Stimulated activated CD4-positive, alpha-beta T cell treated with anti-CD3 and anti-CD28 coated beads, Interleukin-4, amount 100 ng/mL, for 24 hours (primary cell): ENCODE measurements around the gene FAF1.
A peak's percentile ranks its signal among the peaks of the same experiment; 100 is the strongest.

Source experiments
- DNase-seq: peaks from one replicate; pipeline ENCODE4 v3.0.0-alpha.2; 2020

Gene FAF1

DNA sequence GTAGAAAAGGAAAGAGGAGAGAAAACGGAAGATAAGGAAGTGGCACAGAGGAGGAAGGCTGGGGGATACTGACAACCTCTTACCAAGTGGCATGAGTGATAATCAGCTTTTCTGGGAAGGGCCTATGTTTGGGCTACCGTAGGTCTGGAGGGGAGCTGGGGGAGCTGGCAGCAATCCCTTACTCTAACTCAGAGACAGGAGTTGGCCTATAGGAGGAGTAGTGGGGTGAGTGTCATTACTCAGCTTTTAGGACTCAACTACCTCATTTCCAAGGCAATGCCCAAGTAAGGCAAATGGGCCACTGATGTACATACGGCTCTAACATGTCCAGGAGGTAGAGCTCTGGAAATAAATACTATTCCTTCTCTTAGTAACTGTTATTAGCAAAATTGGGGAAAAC lies 488.1 kb downstream of the FAF1 start:
- no peak for DNase-seq

- no peak for DNase-seq
These were observed 497.1 kb downstream of the FAF1 start for GRCh38 chr1:50462964-50463363.

DNA sequence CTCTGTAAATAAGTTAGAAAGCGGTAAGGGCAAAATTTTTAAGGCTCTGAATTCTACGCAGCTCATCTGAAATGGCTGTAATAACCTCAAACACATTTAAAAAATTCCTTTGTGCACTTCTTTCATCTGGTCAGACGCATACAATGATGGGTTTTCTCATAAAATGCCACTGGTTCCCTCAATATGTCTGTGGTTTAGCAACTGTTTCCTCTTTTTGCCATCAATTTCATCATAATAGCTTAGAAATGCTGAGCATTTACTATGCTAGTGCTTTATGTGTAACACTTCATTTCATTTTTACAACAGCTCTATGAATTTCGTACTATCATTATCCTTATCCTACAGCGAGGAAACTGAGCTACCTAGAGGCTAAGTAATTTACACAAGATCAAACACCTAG lies 501.6 kb downstream of the FAF1 start:
- DNase-seq = no peak

GRCh38 chr1:50454911-50455310 lies 505.2 kb downstream of the FAF1 start:
- DNase-seq = no peak

- no peak for DNase-seq
These were observed 506.8 kb downstream of the FAF1 start for GRCh38 chr1:50453266-50453665.

- DNase-seq = no peak
These were observed 507.4 kb downstream of the FAF1 start for GRCh38 chr1:50452700-50453099.

GRCh38 chr1:50450861-50451653 lies 509.0 kb downstream of the FAF1 start:
- no peak for DNase-seq

- DNase-seq = no peak
These were observed 512.1 kb downstream of the FAF1 start for GRCh38 chr1:50447961-50448360.

DNA sequence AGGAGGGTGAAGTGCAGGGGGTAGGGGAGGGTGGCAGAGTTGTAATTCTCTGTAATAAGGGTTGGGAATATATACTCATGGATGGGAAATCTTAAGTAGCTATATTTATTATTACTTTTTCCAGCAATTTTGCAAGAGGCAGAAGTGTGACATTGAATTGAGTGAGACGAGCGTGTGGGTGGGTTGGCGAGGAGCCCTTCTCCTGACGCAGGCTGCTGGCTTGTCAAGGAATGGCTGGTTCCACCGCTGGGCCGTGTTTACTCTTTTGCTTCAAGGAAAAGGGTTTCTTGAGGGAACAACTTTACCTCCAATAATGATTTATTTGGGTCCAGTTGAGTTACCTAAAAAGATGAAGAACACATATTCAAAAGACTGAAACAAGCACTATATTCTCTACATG lies 518.9 kb downstream of the FAF1 start:
- no peak for DNase-seq

DNA sequence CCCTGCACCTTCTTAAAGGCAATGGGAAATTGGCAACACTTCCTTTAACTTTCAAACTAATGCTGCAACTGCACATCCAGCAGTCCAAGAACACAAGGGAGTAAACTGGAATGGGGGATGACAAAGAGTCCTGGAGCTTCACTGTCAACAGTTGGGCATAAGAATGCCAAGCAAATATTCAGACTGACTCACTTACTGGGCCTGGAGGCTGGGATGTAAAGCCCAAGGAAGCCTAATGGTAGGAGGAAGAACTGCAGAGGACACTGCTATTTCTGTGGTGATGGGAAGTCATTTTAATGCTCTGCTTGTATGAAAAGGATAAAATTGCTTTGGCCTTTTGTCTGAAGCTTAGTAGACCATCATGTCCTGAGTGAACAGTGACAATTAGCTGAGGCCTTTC lies 521.1 kb downstream of the FAF1 start:
- no peak for DNase-seq

- no peak for DNase-seq
These were observed 523.6 kb downstream of the FAF1 start for GRCh38 chr1:50436489-50436888.

DNA sequence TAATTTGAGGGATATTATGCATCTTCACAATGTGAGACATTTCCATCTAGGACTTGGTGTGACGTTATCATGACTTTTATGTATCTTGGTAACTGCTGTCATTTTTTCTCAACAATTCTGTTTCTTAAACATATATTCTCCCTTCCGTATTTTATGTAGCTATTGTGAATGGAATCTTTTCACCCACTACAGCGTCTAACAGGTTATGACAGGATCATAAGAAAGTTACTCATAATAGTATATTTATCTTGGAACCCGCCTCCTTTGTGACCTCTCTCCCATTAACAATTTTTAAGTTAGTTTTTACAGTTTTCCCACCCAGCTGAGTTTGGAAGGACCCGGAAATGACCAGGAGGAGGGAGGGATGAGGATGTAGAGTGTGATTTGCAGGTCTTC lies 530.1 kb downstream of the FAF1 start:
- DNase-seq = no peak

DNA sequence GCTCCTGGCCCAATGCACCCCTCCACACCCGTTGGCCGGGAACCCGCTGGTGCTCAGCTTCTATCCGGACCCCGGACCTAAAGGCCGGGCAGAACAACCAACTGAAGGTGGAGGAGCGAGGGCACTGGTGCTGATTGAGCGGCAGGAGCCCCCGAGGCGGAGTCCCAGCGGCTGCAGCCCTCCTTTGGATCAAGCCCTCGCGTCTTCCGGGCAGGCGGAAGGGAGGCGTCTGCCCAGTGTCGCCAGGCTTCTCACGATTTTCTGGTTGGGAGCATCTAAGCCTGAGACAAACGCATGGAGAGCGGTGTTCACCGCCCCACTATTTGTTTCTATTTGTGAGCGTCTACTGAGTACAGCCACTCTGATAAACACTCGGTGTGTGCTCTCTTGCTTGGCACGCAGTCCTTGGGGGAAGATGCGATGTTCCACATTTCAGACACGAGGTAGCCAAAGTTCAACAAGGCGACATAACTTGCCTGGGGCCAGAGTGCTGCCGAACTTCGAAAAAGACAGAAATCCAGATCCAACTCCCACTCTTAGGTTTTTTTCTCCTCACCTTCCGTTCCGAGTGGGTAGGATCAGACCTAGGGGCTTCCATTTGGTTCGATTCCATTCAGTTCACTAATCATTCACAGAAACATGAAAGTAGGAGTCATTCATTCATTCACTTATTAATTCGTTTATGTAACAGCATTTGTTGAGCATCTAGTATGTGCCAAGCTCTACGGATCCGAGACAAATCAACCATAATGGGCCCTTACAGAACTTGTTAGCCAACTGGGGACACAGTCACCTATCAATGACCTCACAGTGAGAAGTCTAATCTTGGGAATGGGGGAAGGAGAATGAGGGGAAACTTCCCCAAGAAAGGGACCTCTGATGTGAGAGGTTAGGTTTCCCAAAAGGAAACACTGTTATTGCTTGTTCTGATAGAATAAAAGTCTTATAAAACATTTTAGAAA lies 532.0 kb downstream of the FAF1 start:
- no peak for DNase-seq

DNA sequence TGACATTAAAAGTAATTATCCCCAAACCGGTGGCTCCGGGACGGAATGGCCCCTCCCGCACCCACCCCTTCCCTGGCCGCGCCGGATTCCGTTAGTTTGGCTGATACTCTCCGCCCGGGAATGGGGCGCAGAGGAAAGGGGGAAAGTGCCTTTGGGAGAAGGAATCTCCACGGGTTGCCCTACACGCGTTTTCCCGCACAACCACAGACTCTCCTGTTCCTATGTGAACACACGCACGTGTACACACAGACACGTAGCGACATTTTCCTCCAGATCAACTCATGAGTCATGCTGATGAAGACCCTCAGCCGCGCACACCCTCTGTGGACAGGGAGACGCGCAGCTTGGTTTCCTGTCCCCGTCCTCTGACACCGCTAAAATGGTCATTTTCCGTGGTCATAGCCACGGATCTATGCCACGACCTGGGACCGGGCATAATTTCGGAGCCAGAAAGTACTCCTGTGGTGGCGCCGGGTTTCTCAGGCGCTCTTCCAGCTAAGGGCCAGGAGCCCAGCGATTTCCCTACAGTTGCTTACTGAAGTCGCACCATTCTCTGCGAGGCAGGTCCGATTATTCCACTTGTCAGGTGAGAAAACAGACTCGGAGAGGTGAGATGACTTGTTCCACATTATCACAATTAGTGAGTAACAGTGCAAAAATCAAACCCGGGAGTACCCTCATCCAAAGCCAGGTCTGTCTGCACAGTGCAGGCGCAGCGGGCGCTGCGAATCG lies 532.8 kb downstream of the FAF1 start:
- no peak for DNase-seq

- no peak for DNase-seq
These were observed 533.4 kb downstream of the FAF1 start for GRCh38 chr1:50426702-50427085.

DNA sequence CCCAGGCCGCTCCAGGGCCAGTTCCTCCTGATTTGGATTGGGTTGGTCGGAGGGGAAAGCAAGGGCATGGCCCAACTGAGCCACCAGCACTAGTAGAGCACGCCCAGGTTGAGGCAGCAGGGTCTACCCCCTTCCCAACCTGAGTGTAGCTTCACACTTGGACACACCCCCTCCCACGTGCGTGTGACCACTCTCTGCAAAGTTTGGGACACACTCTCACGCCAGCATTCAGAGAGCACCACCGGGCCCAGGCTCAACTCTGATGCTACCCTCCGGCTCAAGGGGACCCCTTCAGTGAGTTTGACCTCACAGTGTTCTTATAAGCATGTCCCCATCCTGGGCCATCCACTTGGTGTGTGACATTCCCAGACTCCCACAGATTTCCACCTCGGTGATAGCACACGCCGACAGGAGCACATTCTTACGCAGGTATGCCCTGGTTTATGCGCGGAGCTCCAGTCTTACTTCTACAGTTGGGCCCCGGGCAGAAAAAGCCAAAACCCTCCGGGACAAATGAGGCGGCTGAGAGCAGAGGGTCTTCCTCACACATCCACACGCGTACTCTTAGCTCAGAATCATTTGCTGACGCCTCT lies 533.9 kb downstream of the FAF1 start:
- no peak for DNase-seq

GRCh38 chr1:50425376-50426107 lies 534.5 kb downstream of the FAF1 start:
- no peak for DNase-seq

- no peak for DNase-seq
These were observed 535.1 kb downstream of the FAF1 start for GRCh38 chr1:50424884-50425375.

DNA sequence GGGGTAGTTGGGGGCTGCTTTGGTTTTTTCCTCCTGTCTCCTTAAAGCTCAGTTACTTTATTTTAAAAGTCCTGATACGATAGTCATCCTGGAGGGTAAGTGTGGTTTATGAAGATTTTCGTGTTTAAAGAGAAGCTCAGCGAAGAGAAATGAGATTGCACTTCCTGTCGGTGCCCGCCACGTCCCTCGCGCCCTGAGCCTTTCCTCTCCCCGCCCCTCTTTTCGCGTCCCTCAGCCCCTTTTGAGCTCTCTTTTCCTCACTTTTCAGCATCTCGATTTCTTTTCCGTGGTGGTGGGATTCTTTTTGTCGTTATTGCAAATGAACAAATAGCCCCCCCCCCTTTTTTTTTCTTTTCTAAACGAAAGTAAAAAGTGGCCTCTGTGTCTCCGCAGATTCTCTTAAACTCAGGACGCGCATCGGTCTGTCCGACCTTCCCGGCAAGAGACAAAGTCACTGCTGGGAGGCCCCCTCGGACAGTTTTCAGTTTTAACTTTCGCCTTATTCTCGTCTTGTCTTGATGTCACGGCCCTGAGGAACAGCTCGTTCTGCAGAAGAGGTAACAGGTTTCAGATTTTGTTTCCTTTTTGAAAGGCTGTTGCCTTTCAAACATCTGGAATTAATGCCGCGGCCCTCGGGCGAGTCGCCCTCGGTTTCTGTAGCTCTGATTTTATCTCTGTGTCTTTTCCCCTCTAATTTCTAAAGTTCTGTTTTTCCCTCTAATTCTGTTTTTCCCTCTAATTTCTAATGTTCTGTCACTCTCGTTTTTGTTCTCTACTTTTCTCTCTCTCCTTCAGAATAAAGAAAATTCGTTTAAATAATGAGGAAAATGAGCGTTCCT lies 535.8 kb downstream of the FAF1 start:
- no peak for DNase-seq

GRCh38 chr1:50423670-50424000 lies 536.4 kb downstream of the FAF1 start:
- peak; percentile 15 for DNase-seq
